GM12878 (cell line): ENCODE data around the gene RAPSN. TPM values are rescaled to one million over a fixed set of nuclear protein-coding genes. Genes with fewer than 3 reads are reported as not detected.

ENCODE experiments used
- ATF7 ChIP-seq: fragments of 450-650 bp; IDR thresholded peaks from 2 replicates; pipeline ENCODE4 v1.6.1; 2016; ENCODE audit warnings: low read depth, mild to moderate bottlenecking
- CREB1 ChIP-seq: IDR thresholded peaks from 2 replicates; pipeline ENCODE4 v1.6.1; 2012; ENCODE audit warnings: low read depth, mild to moderate bottlenecking, inconsistent platforms
- CREM ChIP-seq: IDR thresholded peaks from 2 replicates; pipeline ENCODE4 v1.6.1; 2014; ENCODE audit warnings: antibody characterized with exemption, low read depth
- EED ChIP-seq: sonication (generic); IDR thresholded peaks from 2 replicates; pipeline ENCODE4 v1.6.1; 2016; ENCODE audit warnings: antibody characterized with exemption, low read depth
- EGR1 ChIP-seq, 2 experiments: IDR thresholded peaks; 1 replicate in 1 of 2; 2 replicates in 1 of 2; pipeline ENCODE4 v1.6.1; 2011 to 2012; ENCODE audit warnings: low read depth in 2 of 2, low read length in 2 of 2, borderline replicate concordance in 1 of 2, mild to moderate bottlenecking in 1 of 2, moderate library complexity in 1 of 2
- ETV6 ChIP-seq, 2 experiments: fragments of 450-650 bp in 1 of 2; IDR thresholded peaks in 1 of 2; conservative IDR thresholded peaks in 1 of 2; 2 replicates each; pipeline ENCODE4 v1.6.1; 2014; ENCODE audit warnings: antibody characterized with exemption in 1 of 2, borderline replicate concordance in 1 of 2, low read depth in 1 of 2, mild to moderate bottlenecking in 1 of 2, moderate library complexity in 1 of 2
- FOS ChIP-seq: IDR thresholded peaks from 3 replicates; pipeline ENCODE4 v1.6.1; 2011; ENCODE audit warnings: borderline replicate concordance; ENCODE audit not compliant: insufficient read length; ENCODE audit errors: extremely low read depth
- MEF2A ChIP-seq: IDR thresholded peaks from 2 replicates; pipeline ENCODE4 v1.6.1; 2011; ENCODE audit warnings: low read depth, mild to moderate bottlenecking, low read length, moderate library complexity; ENCODE audit not compliant: insufficient read depth
- NFXL1 ChIP-seq: fragments of 450-650 bp; IDR thresholded peaks from 2 replicates; pipeline ENCODE4 v1.6.1; 2017; ENCODE audit warnings: antibody characterized with exemption, mild to moderate bottlenecking, borderline replicate concordance
- RAD21 ChIP-seq: IDR thresholded peaks from 2 replicates; pipeline ENCODE4 v1.6.1; 2011; ENCODE audit warnings: mild to moderate bottlenecking, low read depth, low read length, moderate library complexity; ENCODE audit not compliant: insufficient read depth
- RELA ChIP-seq: fragments of 450-650 bp; IDR thresholded peaks from 2 replicates; pipeline ENCODE4 v1.8.0; 2014; ENCODE audit warnings: borderline replicate concordance; ENCODE audit not compliant: partially characterized antibody
- SIN3A ChIP-seq: IDR thresholded peaks from 2 replicates; pipeline ENCODE4 v1.6.1; 2012; ENCODE audit warnings: low read depth, low read length, improper control_type of control experiment
- SMC3 ChIP-seq: IDR thresholded peaks from 2 replicates; pipeline ENCODE4 v1.6.1; 2011; ENCODE audit warnings: low read length, improper control_type of control experiment, borderline replicate concordance
- STAT3 ChIP-seq: IDR thresholded peaks from 2 replicates; pipeline ENCODE4 v1.6.1; 2011; ENCODE audit warnings: low read depth, low read length, improper control_type of control experiment
- ZNF24 ChIP-seq: fragments of 450-650 bp; IDR thresholded peaks from 2 replicates; pipeline ENCODE4 v1.6.1; 2017; ENCODE audit warnings: antibody characterized with exemption, mild to moderate bottlenecking
- polyA plus RNA-seq, 11 experiments: library from polyadenylated mRNA; depleted of rRNA in 4 of 11; unstranded in 6 of 11; stranded (reverse) in 5 of 11; fragments of >200 nt; fragmentation: Nextera tagmentation in 4 of 11; fragmentation: Illumina TruSeq in 1 of 11; extraction: Ambion mirVana in 4 of 11; extraction: Trizol in 1 of 11; gene quantifications; 1 replicate in 1 of 11; 2 replicates in 10 of 11; pipeline versions ENCODE4 v1.2.1 to v1.2.3, GENCODE V29; 2011 to 2016; ENCODE audit warnings: inconsistent platforms in 2 of 11, missing spikeins in 2 of 11, low read depth in 1 of 11
- total RNA-seq, 4 experiments: library from RNA; depleted of rRNA in 3 of 4; stranded (reverse); fragments of >200 nt in 3 of 4; fragmentation: Illumina TruSeq in 1 of 4; extraction: Trizol in 1 of 4; gene quantifications; 2 replicates each; pipeline versions ENCODE4 v1.2.1 to v1.2.3, GENCODE V29; 2013 to 2021
- TF ChIP-seq, protein P1 (sequence below): fragments of 450-650 bp; IDR thresholded peaks from 2 replicates; pipeline ENCODE4 v1.6.1; 2017; ENCODE audit warnings: mild to moderate bottlenecking, low read depth, inconsistent platforms; ENCODE audit not compliant: poor library complexity, severe bottlenecking
- TF ChIP-seq, protein P2 (sequence below): IDR thresholded peaks from 2 replicates; pipeline ENCODE4 v1.6.1; 2012; ENCODE audit warnings: low read depth, low read length, improper control_type of control experiment
- TF ChIP-seq, protein P3 (sequence below): fragments of 450-650 bp; IDR thresholded peaks from 2 replicates; pipeline ENCODE4 v1.6.1; 2016; ENCODE audit warnings: mild to moderate bottlenecking, moderate library complexity, borderline replicate concordance
- TF ChIP-seq, protein P4 (sequence below): IDR thresholded peaks from 2 replicates; pipeline ENCODE4 v1.6.1; 2011; ENCODE audit warnings: low read depth, mild to moderate bottlenecking, low read length, moderate library complexity, borderline replicate concordance; ENCODE audit errors: extremely low read depth
- TF ChIP-seq, protein P5 (sequence below): IDR thresholded peaks from 2 replicates; pipeline ENCODE4 v1.6.1; 2011; ENCODE audit warnings: mild to moderate bottlenecking, low read depth, low read length, moderate library complexity; ENCODE audit not compliant: insufficient replicate concordance

RAPSN gene
- total and polyA plus RNA-seq, 10 of the 15 experiments (the other 5 are each of a cell fraction or from before 2014, with no cell fraction given) = 0.08 to 0.23 (median 0.14) TPM; not detected in 6

DNA sequence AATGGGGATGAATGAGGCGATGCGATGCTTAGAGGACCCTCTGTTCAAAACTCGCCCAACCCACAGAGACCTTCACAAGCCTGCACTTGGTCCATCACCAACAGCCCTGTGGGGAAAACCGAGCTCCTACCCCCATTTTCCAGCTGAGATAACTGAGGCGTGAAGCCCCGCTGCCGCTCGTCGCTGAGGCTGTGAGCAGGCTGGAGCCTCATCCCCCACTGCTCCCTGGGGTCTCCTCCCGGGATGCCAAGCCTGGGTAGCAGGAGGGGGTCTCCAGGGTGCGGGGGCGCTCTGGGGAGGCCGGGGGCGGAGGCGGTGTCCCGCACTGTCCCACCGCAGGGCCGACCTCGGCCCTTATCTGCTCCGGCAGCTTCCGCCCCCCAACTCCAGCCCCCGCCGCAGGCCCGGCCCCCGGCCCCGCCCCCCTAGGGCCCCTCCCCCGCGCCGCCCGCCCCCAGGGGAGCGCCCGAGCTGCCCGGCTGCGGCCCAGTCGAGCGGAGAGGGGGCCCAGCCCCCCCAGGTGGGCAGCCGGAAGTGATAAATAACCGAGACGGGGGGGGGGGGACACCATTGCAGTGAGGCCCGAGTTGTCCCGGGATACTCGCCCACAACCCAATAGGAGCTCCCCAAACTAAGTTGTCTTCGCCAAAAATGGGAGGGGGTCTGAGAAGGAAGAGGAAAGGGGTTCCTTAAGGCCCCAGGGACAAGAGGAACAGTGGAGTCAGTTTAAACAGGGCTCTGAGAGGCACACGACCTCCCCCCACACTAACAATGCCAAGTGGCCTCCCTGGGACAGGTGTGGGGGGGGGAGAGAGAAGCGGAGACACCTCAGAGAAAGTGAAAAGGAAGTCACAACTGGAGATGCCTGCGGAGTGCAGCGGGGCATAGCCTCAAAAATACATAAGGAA, 48.8 kb downstream of the RAPSN start (continued):
- TF ChIP-seq, protein P1, sequence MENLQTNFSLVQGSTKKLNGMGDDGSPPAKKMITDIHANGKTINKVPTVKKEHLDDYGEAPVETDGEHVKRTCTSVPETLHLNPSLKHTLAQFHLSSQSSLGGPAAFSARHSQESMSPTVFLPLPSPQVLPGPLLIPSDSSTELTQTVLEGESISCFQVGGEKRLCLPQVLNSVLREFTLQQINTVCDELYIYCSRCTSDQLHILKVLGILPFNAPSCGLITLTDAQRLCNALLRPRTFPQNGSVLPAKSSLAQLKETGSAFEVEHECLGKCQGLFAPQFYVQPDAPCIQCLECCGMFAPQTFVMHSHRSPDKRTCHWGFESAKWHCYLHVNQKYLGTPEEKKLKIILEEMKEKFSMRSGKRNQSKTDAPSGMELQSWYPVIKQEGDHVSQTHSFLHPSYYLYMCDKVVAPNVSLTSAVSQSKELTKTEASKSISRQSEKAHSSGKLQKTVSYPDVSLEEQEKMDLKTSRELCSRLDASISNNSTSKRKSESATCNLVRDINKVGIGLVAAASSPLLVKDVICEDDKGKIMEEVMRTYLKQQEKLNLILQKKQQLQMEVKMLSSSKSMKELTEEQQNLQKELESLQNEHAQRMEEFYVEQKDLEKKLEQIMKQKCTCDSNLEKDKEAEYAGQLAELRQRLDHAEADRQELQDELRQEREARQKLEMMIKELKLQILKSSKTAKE = peak; percentile 63
- TF ChIP-seq CREB1 (no peak), FOS (no peak), RELA (no peak), CREM (0 out of 2 replicates have a peak, but pooled peaks have one; percentile 6), SMC3 (no peak), SIN3A (no peak), EGR1 (IDR thresholded peaks at IDR 0.05; ENCODE audit: borderline replicate concordance in 1 of 2, low read depth in 2 of 2, low read length in 2 of 2) (peak in 1 of 2 experiments; percentile 60; a peak in 2 of 3 replicates), ZNF24 (no peak), ATF7 (peak; percentile 46; the same call in 1 of the 2 replicates), NFXL1 (no peak), MEF2A (0 out of 2 replicates have a peak, but pooled peaks have one; percentile 9), ETV6 (conservative IDR thresholded peaks at IDR 0.05 in 1 of 2, IDR thresholded peaks at IDR 0.05 in 1 of 2; ENCODE audit: borderline replicate concordance in 1 of 2, low read depth in 1 of 2) (no peak), EED (no peak), RAD21 (no peak), STAT3 (no peak)
- TF ChIP-seq, protein P2, sequence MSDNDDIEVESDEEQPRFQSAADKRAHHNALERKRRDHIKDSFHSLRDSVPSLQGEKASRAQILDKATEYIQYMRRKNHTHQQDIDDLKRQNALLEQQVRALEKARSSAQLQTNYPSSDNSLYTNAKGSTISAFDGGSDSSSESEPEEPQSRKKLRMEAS = no peak
- TF ChIP-seq, protein P3, sequence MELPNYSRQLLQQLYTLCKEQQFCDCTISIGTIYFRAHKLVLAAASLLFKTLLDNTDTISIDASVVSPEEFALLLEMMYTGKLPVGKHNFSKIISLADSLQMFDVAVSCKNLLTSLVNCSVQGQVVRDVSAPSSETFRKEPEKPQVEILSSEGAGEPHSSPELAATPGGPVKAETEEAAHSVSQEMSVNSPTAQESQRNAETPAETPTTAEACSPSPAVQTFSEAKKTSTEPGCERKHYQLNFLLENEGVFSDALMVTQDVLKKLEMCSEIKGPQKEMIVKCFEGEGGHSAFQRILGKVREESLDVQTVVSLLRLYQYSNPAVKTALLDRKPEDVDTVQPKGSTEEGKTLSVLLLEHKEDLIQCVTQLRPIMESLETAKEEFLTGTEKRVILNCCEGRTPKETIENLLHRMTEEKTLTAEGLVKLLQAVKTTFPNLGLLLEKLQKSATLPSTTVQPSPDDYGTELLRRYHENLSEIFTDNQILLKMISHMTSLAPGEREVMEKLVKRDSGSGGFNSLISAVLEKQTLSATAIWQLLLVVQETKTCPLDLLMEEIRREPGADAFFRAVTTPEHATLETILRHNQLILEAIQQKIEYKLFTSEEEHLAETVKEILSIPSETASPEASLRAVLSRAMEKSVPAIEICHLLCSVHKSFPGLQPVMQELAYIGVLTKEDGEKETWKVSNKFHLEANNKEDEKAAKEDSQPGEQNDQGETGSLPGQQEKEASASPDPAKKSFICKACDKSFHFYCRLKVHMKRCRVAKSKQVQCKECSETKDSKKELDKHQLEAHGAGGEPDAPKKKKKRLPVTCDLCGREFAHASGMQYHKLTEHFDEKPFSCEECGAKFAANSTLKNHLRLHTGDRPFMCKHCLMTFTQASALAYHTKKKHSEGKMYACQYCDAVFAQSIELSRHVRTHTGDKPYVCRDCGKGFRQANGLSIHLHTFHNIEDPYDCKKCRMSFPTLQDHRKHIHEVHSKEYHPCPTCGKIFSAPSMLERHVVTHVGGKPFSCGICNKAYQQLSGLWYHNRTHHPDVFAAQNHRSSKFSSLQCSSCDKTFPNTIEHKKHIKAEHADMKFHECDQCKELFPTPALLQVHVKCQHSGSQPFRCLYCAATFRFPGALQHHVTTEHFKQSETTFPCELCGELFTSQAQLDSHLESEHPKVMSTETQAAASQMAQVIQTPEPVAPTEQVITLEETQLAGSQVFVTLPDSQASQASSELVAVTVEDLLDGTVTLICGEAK = peak; percentile 13; the same call in 1 of the 2 replicates
- TF ChIP-seq, protein P4, sequence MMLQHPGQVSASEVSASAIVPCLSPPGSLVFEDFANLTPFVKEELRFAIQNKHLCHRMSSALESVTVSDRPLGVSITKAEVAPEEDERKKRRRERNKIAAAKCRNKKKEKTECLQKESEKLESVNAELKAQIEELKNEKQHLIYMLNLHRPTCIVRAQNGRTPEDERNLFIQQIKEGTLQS = no peak
- TF ChIP-seq, protein P5, sequence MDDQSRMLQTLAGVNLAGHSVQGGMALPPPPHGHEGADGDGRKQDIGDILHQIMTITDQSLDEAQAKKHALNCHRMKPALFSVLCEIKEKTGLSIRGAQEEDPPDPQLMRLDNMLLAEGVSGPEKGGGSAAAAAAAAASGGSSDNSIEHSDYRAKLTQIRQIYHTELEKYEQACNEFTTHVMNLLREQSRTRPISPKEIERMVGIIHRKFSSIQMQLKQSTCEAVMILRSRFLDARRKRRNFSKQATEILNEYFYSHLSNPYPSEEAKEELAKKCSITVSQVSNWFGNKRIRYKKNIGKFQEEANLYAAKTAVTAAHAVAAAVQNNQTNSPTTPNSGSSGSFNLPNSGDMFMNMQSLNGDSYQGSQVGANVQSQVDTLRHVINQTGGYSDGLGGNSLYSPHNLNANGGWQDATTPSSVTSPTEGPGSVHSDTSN = no peak
